ENCODE measurements around the gene PPT1.
"Not testable (repeated sequence)": the region's sequence is repeated elsewhere in the genome, so short reads cannot be mapped to it uniquely, and the experiment has no call there.

Gene PPT1

DNA sequence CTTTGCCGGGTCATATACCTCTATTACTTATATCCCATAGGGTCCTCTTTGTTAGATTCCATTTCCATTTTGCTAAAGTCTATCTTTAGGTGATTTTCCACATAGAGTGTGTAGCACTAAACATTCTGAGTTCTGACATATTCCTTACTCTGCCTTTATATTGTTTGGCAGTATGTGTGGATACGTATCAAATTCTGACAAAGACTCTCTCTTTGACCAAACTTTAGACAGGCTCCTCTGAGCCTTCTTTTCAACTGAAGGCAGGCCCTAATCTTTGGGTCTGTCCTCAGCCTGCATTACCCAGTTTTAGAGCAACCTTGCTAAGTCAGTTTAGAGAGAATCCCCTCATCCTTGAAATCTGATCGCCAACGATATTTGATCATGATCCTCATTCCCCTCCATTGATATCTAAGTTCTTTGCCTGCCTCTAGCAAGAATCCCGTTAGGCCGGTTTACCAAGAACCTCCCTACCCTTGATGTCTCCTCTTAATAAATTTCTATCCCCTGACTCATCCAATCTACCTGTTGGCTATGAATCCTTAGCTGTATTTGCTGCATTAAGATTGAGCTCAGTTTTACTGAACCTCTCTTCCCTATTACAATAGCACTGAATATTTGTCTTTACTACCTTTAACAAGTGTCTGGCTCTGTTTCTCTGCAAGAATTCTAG is 10.4 kb upstream of the PPT1 start:
- in situ Hi-C loops (cut with MboI; ENCODE audit: low sequenced_read_pairs) = no loop called here

DNA sequence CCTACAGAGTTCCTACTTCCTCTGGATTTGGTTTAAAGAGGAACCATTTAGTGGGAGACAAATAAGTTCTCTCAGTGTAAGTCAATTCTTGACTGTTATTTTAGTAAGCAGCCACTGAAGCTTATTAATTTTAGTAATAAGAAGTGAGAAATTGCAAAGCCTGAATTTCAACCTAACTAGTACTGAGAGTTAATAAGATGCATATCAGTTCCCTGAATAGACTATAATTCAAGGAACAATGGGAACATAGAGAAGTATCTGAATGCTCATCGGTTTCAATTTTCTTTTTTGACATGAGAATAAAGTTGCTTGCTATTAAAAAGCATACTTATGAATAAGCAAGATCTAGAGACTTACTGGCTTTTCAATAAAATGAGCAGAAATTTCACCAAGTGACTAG is 8.0 kb upstream of the PPT1 start:
- in situ Hi-C loops (cut with MboI; ENCODE audit: low sequenced_read_pairs) = no loop called here
- Histone ChIP-seq H3K4me3 (no peak overlapping the region), H3K36me3 (replicated peaks) (no peaks in the 10 kb centered on the region), H3K9me3 (peaks cover 15% of the 10 kb centered on the region), H3K27me3 (ENCODE audit: low read depth) (no peaks in the 10 kb centered on the region), H3K4me1 (no peaks in the 10 kb centered on the region)
- no peak for DNase-seq (ENCODE audit: low spot score in 2 of 2)

More for the DNA sequence above, 10.4 kb upstream of the PPT1 start:
- no peak for DNase-seq (ENCODE audit: low spot score in 2 of 2)
- Histone ChIP-seq H3K27me3 (ENCODE audit: low read depth) (no peaks in the 10 kb centered on the region), H3K36me3 (replicated peaks) (no peaks in the 10 kb centered on the region), H3K4me1 (no peaks in the 10 kb centered on the region), H3K4me3 (no peak overlapping the region), H3K9me3 (peaks cover 22% of the 10 kb centered on the region)

DNA sequence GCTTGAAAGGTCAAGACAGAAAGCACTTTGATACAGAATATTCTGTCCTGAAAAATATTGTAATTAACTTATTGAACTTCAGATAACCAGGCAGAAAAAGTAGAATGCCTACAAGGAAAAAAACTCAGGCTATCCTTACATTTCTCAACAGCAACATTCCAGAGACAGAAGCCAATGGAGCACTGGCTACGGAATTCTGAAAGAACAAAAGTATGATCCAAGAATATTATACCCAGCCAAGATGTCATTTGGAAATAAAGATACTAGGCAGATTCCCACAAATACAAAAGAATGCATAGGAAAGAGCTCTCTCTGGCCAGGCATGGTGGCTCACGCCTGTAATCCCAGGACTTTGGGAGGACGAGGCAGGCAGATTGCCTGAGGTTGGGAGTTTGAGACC is 5.8 kb upstream of the PPT1 start:
- Histone ChIP-seq H3K27me3 (ENCODE audit: low read depth) (no peaks in the 10 kb centered on the region), H3K36me3 (replicated peaks) (no peaks in the 10 kb centered on the region), H3K9me3 (peaks cover 10% of the 10 kb centered on the region; the same call in 1 of the 2 replicates), H3K4me3 (no peak overlapping the region), H3K4me1 (no peaks in the 10 kb centered on the region)
- DNase-seq (ENCODE audit: low spot score in 2 of 2) = no peak
- in situ Hi-C loops (cut with MboI; ENCODE audit: low sequenced_read_pairs) = no loop called here

DNA sequence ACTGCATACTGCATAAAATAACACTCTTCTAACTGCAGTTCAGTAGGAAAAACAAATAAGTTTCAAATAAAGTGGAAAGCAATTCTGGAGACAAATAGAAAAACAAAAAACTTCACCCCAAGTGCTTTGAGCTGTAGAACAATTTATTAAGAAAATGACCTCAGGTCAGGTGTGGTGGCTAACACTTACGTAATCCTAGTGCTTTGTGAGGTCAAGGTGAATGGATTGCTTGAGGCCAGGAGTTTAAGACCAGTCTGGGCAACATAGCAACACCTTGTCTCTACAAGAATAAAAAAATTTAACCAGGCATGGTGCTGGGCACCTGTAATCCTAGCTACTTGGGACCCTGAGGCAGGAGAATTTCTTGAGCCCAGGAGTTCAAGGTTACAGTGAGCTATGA is 5.0 kb upstream of the PPT1 start:
- H3K27me3 ChIP-seq (ENCODE audit: low read depth) = no peaks in the 10 kb centered on the region
- peaks cover 10% of the 10 kb centered on the region; the same call in 1 of the 2 replicates for H3K9me3 ChIP-seq
- in situ Hi-C loops (cut with MboI; ENCODE audit: low sequenced_read_pairs) = no loop called here
- DNase-seq (ENCODE audit: low spot score in 2 of 2) = no peak
- H3K36me3 ChIP-seq (replicated peaks) = no peaks in the 10 kb centered on the region
- no peak overlapping the region for H3K4me3 ChIP-seq
- H3K4me1 ChIP-seq = peaks cover 6% of the 10 kb centered on the region; the same call in 1 of the 2 replicates

DNA sequence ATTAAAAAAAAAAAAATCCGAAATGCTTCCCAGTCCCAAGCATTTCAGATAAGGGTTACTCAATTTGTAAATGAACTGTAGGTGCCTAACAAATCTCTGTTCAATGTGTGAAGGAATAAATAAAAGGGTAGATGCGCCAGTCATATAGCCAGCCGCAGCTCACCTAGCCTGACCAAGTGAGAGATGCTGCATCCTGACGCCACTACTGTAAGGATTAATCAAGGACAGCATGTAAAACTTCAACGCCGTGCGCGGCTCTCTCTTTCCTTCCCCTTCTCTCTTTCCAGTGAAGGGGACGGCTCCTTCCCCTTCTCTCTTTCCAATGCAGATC is 441 bp downstream of the PPT1 start:
- Histone ChIP-seq H3K4me3 (peak overlapping the region; percentile 65), H3K4me1 (peaks cover 17% of the 10 kb centered on the region), H3K36me3 (replicated peaks) (peaks cover 9% of the 10 kb centered on the region; the same call in 1 of the 2 replicates), H3K9me3 (0 out of 2 replicates have a peak, but pooled peaks cover 3% of the 10 kb centered on the region), H3K27me3 (ENCODE audit: low read depth) (no peaks in the 10 kb centered on the region)
- DNase-seq (ENCODE audit: low spot score in 2 of 2) = no peak
- in situ Hi-C loops (cut with MboI; ENCODE audit: low sequenced_read_pairs) = no loop called here

DNA sequence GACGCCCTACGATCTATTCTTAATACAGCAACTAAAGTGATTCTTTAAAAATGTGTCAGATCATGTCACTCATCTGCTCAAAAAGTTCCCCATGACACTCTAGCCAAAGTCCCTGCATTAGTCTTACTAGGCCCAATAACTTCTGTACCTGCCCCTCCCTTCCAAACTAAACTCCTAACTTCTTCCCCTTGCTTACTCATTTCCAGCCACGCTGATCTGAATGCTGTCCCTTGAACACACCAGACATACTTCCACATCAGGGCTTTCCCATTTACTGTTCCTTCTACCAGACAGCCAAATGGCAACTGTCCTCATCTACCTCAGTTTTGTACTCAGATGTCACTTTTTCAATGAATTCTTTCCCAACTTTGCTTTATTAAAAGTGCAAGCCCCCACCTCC is 1.2 kb downstream of the PPT1 start:
- no peaks in the 10 kb centered on the region for H3K27me3 ChIP-seq (ENCODE audit: low read depth)
- H3K9me3 ChIP-seq = no peaks in the 10 kb centered on the region
- H3K36me3 ChIP-seq (replicated peaks) = peaks cover 12% of the 10 kb centered on the region
- no peak for DNase-seq (ENCODE audit: low spot score in 2 of 2)
- in situ Hi-C loops (cut with MboI; ENCODE audit: low sequenced_read_pairs) = no loop called here
- H3K4me3 ChIP-seq = no peak overlapping the region
- peaks cover 17% of the 10 kb centered on the region for H3K4me1 ChIP-seq

DNA sequence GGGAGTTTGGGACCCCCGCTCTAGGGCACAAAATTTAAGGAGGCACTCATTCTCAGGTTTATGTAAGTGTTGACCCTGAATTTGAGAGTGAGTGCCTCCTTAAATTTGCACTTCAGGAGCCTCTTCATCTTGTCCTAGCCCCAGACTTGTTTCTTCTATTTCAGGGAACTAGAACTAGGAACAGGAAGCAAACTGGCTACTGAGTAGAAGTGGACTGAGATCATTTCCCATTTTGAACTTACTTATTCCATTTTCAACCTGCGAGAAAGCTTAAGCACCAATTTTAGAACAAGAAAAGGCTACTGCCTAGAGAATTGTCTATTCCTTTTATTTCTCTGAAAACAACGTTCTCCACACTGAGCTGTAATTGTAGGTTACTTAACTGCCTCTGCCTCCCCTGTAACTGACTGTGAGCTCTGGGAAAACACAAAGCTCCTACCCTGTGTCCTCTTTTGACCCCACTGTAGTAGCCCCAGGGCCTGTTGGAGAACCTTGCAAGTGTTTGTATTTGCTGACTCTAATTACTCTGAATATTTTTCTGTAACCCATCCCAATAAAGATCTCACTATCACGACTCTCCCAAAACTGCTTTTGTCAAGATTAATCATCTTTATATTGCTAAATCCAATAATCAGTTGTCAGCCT is 2.5 kb downstream of the PPT1 start:
- Histone ChIP-seq H3K4me1 (peaks cover 17% of the 10 kb centered on the region), H3K4me3 (no peak overlapping the region), H3K27me3 (ENCODE audit: low read depth) (no peaks in the 10 kb centered on the region), H3K9me3 (no peaks in the 10 kb centered on the region), H3K36me3 (replicated peaks) (peaks cover 23% of the 10 kb centered on the region)
- in situ Hi-C loops (cut with MboI; ENCODE audit: low sequenced_read_pairs) = no loop called here
- peak; percentile 16 to 30 for DNase-seq (ENCODE audit: low spot score in 2 of 2)

DNA sequence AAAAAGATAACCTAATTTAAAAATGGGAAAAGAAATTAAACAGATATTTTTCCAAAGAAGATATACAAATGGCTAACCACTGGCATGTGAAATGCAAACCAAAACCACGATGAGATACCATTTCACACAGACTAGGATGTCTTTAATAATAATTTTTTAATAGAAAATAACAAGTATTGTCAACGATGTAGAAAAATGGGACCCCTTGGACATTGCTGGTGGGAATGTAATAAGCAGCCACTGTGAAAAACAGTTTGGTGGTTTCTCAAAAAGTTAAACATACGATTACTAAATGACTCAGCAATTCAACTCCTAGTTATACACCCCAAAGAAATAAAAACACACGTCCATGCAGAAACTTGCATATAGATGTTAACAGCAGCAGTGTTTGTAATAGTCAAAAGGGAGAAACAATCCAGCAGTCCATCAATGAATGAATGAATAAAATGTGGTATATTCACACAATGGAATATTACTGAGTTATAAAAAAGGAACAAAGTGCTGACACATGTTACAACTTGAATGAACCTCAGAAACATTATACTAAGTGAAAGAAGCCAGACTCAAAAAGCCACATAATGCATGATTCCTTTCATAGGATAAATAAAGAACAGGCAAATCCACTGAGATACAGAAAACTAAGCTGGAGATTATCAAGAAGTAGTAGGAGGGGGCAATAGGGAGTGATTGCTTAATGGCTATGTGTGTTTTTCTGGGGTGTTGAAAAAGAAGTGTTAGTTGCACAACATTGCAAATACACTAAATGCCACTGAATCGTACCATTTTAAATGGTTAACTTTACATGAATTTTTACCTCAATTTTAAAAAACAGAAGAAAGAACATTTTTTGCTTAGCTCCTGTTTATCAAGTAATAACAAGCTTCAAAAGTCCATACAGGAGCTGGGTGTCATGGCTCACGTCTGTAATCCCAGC is 4.1 kb downstream of the PPT1 start:
- no peak for DNase-seq (ENCODE audit: low spot score in 2 of 2)
- in situ Hi-C loops (cut with MboI; ENCODE audit: low sequenced_read_pairs) = no loop called here
- peaks cover 32% of the 10 kb centered on the region for H3K36me3 ChIP-seq (replicated peaks)
- H3K9me3 ChIP-seq = no peaks in the 10 kb centered on the region
- no peak overlapping the region for H3K4me3 ChIP-seq
- peaks cover 17% of the 10 kb centered on the region for H3K4me1 ChIP-seq
- no peaks in the 10 kb centered on the region for H3K27me3 ChIP-seq (ENCODE audit: low read depth)

DNA sequence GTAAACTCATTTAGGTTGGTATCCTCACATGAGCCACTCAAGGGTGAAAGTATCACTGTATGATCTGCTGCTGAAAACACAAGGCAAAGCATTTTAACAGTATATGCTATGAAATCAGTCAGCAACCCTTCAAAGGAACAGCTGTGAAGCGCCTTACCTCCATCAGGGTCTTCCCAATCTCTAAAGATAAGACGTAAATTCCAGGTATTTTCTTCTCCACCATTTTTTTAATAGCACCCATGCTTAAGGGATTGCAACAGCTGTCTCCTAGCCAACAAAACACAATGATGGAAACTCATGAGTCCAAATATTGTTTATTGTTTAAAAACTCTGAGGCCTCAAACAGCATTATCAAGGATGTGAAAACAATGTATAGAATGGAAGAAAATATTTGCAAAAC is 4.8 kb downstream of the PPT1 start:
- Histone ChIP-seq H3K4me3 (no peak overlapping the region), H3K36me3 (replicated peaks) (peaks cover 33% of the 10 kb centered on the region), H3K27me3 (ENCODE audit: low read depth) (no peaks in the 10 kb centered on the region), H3K9me3 (no peaks in the 10 kb centered on the region), H3K4me1 (peaks cover 11% of the 10 kb centered on the region)
- DNase-seq (ENCODE audit: low spot score in 2 of 2) = no peak
- in situ Hi-C loops (cut with MboI; ENCODE audit: low sequenced_read_pairs) = no loop called here

DNA sequence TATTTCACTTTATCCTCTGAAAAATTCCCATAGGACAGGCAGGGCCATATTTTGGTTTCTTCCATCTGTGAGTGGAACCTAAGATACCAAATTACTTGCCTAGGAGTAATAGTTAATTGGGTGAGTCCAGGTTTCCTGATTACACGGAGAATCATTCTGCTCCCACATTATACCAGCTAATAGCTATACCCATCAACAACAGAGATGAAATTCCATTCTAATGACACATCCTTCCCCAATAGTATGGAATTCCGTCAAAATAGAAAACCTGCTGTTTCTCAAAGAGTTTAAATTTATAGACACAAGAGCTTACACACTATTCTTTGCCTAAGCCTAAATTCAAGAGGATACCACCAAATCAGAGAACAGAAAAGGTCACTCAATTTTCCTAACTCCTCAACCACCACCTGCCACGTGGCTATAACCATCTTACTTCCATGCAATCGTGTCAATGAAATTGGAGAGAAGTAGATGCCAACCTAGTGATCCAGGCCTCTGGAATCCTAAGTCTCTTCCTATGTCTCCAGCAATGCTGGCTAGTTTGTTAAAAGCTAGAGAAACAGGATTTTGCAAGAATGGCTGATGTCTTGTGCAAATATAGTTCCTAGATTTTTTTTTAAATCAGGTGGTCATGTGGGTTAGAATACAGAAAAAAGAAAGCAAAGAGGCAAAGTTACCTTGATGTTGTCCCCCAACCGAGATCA is 6.2 kb downstream of the PPT1 start:
- in situ Hi-C loops (cut with MboI; ENCODE audit: low sequenced_read_pairs) = no loop called here
- Histone ChIP-seq H3K27me3 (ENCODE audit: low read depth) (no peaks in the 10 kb centered on the region), H3K4me3 (no peak overlapping the region), H3K36me3 (replicated peaks) (peaks cover 34% of the 10 kb centered on the region), H3K9me3 (no peaks in the 10 kb centered on the region), H3K4me1 (peaks cover 4% of the 10 kb centered on the region)
- no peak for DNase-seq (ENCODE audit: low spot score in 2 of 2)

DNA sequence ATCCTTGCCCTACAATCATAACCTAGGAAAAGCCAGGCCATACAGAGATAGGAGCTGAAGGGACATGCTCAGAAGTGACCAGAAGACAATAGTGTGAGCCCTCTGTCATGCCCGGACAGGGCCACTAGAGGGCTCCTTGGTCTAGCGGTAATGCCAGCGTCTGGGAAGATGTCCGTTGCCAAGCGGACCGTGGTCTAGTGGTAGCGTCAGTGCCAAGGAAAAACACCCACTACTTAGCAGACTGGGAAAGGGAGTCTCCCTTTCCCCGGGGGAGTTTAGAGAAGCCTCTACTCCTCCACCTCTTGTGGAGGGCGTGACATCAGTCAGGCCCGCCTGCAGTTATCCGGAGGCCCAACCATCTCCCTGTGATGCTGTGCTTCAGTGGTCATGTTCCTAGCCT is 12.3 kb downstream of the PPT1 start:
- in situ Hi-C loops (cut with MboI; ENCODE audit: low sequenced_read_pairs) = loop anchor here (5.0 kb wide), 1 partner anchor 253 kb away; no protein-coding TSS in a partner anchor
- H3K36me3 ChIP-seq (replicated peaks) = peaks cover 27% of the 10 kb centered on the region
- H3K27me3 ChIP-seq (ENCODE audit: low read depth); H3K9me3 ChIP-seq; H3K4me1 ChIP-seq; H3K4me3 ChIP-seq: not testable (repeated sequence)
- peak; percentile 9 to 77 for DNase-seq (ENCODE audit: low spot score in 2 of 2)

DNA sequence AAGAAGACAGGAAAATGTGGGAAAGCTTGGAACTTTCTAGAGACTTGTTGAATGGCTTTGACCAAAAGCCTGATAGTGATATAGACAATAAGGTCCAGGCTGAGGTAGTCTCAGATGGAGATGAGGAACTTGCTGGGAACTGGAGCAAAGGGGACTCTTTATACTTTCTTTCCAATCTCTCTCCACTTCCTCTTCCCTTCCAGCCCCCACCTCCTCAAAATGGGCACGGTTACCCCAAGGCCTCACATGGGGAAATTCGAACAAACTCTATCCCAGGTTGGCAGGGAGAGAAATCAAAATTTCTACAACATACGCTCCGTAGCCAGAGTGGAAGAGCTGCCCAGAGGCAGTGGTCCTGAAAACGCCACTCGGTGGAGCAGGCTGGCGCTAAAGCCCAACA is 15.2 kb downstream of the PPT1 start:
- no peaks in the 10 kb centered on the region for H3K27me3 ChIP-seq (ENCODE audit: low read depth)
- no peaks in the 10 kb centered on the region for H3K9me3 ChIP-seq
- H3K4me1 ChIP-seq = no peaks in the 10 kb centered on the region
- peaks cover 40% of the 10 kb centered on the region for H3K36me3 ChIP-seq (replicated peaks)
- DNase-seq (ENCODE audit: low spot score in 2 of 2) = no peak
- in situ Hi-C loops (cut with MboI; ENCODE audit: low sequenced_read_pairs) = loop anchor here (5.0 kb wide), 1 partner anchor 255 kb away; no protein-coding TSS in a partner anchor
- no peak overlapping the region for H3K4me3 ChIP-seq

DNA sequence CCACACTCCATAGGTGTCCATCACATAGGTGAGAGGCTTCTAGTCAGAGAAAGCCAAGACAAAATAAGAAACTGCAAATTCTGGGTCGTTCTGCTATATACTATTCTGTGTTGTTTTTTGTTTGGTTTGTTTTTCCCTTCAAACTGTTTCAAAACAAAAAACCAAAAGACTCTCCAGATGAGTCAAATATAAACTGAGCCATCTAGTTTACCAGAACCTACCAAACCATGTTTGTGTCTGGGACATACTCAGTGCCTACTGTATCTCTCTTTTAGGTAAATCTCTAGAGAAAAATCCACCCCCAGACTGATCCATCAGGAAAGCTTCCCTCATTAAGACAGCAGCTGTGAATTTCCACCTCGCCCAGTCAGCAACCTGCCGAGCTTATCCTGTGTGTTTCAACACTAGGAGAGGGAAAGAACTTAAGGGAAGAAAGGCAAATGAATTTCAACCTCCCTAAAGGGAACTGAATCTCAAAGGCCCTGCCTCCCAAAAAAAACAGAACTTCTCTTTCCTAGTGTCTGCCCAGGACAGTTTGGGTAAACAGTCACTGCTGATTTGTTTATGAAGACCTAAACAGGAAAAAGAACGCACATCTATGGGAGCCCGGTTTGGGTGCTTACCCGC is 17.2 kb downstream of the PPT1 start:
- no peaks in the 10 kb centered on the region for H3K27me3 ChIP-seq (ENCODE audit: low read depth)
- H3K9me3 ChIP-seq = no peaks in the 10 kb centered on the region
- no peaks in the 10 kb centered on the region for H3K4me1 ChIP-seq
- no peak overlapping the region for H3K4me3 ChIP-seq
- no peak for DNase-seq (ENCODE audit: low spot score in 2 of 2)
- in situ Hi-C loops (cut with MboI; ENCODE audit: low sequenced_read_pairs) = loop anchor here (5.0 kb wide), 1 partner anchor 257 kb away; no protein-coding TSS in a partner anchor
- peaks cover 52% of the 10 kb centered on the region for H3K36me3 ChIP-seq (replicated peaks)

Data from HAP-1 (cell line).